Occipital lobe (tissue), 3 donors: ENCODE results near the gene MLLT3. TPM values are rescaled to one million over a fixed set of nuclear protein-coding genes. Genes with fewer than 3 reads are reported as not detected.

Source experiments
- DNase-seq: peaks from one replicate; lab custom pipeline; 2025; lab: John Stamatoyannopoulos, UW
- small RNA-seq: library from RNA; depleted of rRNA; stranded (forward); fragments of <200 nt; gene quantifications from one replicate; pipeline ENCODE3, GENCODE V24; 2014
- total RNA-seq: library from RNA; depleted of rRNA; stranded (reverse); fragments of >200 nt; gene quantifications from one replicate; pipeline ENCODE4 v1.2.3, GENCODE V29; 2014

Gene MLLT3
- total RNA-seq, 1 donor from 2014 or later = 152 TPM

GRCh38 chr9:20305452-20305851 is 316.8 kb downstream of the MLLT3 start:
- no peak for DNase-seq

DNA sequence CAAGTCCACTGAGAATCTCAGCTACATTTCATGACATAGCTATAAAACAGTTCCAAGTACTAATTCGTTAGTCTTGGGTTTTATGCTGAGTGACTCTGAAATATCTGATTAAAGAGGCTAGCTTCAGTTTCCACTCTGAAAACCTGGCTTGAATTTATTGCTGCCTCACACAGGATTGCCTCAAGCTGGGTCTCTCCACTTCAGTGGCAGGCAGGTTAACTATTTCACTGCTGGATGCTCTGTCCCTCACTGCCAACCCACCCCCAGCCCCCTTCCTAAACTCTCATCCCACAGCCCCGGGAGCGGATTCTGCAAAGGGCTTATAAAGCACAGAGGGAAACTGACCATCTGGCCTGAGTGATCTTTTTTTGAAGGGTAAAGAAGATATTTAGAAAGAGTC is 318.3 kb downstream of the MLLT3 start:
- DNase-seq = no peak

DNA sequence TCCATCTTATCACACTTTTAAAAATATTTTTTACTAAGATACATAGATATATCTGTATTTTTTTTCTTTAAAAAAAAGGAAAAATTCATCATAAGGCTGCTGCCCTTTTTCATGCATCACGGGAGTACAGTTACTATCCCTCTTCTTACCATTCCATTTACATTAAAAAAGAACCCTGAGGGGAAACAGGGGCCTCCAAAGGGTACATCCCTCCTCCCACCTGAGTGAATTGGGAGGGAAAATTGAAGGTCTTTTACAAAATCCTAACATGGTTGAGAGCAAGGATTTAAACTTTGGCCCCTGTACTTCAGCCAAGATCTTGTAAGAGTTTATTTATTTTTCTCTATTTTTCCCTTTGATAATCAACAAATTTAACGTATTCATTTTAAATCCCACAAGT is 319.2 kb downstream of the MLLT3 start:
- no peak for DNase-seq

DNA sequence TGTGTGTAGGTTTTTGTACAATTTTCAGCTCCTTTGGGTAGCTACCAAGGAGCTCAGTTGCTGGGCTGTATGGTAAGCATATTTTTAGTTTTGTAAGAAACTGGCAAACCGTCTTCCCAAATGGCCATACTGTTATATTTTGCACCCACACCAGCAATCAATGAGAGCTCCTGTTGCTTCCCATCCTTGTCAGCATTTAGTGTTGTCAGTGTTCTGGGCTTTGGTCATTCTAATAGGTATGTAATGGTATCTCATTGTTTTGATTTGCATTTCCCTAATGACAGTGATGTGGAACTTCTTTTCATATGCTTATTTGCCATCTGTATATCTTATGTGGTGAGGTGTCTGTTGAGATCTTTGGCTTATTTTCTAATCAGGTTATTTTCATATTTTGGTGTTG is 320.1 kb downstream of the MLLT3 start:
- DNase-seq = no peak

DNA sequence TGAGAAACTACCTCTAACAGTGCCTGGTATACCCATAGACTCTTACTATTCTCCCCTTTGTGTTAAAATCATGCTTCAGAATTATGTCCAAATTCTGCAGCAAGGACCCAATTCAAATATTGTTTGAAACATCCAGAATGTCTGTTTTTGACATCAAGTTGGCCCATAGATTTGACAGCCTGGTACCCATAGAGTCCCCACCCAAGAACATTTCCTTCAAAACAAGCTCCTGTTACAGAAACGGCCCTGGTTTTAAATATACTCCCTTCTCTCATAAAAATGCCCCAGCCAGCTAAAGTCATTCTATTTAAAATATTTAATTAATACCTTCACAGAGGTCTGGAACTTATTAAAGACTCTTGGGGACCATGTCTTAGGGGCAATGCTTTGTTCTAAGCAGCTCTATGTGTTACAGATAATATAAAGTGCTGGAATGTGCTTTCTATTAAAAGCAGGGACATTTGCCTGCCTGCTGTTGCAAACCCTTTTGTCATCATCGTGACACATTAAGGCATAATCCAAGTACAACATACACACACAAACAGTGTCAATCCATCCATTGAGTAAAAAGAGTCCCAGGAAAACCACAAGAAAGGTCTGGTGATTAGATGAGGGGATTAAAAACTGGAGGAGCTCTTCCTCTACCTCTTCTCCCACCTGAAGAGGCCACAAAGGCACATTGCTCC is 321.7 kb downstream of the MLLT3 start:
- no peak for DNase-seq

- peak; percentile 77 for DNase-seq
Observed at GRCh38 chr9:20297646-20298084, 324.6 kb downstream of the MLLT3 start.

- DNase-seq = no peak
Observed at GRCh38 chr9:20295555-20295954, 326.7 kb downstream of the MLLT3 start.

- DNase-seq = no peak
Observed at GRCh38 chr9:20294046-20294750, 328.1 kb downstream of the MLLT3 start.

- no peak for DNase-seq
Observed at GRCh38 chr9:20292002-20292401, 330.3 kb downstream of the MLLT3 start.

Small RNA genes within 50 kb of the gene (small RNA-seq; reads per million reads assigned to genes)
- 2.4 reads per million, percentile 85 among the genes with 10 or more reads in this experiment for gene MIR4473
- gene MIR4474 = 0.23 reads per million
- not detected for gene RNU4-26P

Other genes with a start within 250 kb of the MLLT3 start
- gene FOCAD, start 61.8 kb upstream of the MLLT3 start, total RNA-seq = 233 TPM